22Rv1 (cell line): Measurements from ENCODE around the gene PSMC6.
"Not testable (repeated sequence)": the region's sequence is repeated elsewhere in the genome, so short reads cannot be mapped to it uniquely, and the experiment has no call there.

ENCODE experiments used
- CTCF ChIP-seq: fragments of 450-650 bp; IDR thresholded peaks from 2 replicates; pipeline ENCODE4 v1.5.1; 2017; ENCODE audit warnings: mild to moderate bottlenecking
- ZFX ChIP-seq: fragments of 450-650 bp; IDR thresholded peaks from 2 replicates; pipeline ENCODE4 v1.6.1; 2017; ENCODE audit warnings: antibody characterized with exemption, borderline replicate concordance

- not testable (repeated sequence) for TF ChIP-seq CTCF, ZFX
Measured at GRCh38 chr14:52762923-52763322, 55.9 kb downstream of the PSMC6 start.
